Adrenal gland (tissue), 12 donors: ENCODE data around the gene LCE2D. TPM values are rescaled to one million over a fixed set of nuclear protein-coding genes. Genes with fewer than 3 reads are reported as not detected.
"Not testable (repeated sequence)": the region's sequence is repeated elsewhere in the genome, so short reads cannot be mapped to it uniquely, and the experiment has no call there.

ENCODE experiments used
- DNase-seq, 7 donors: peaks; one replicate each; pipeline ENCODE4 v3.0.0-alpha.2; 2019 to 2020
- H3K27ac ChIP-seq, 5 donors: fragments of 200-600 bp; sonication (generic) in 4 of 5; 1 replicate in 3 of 5; 2 replicates in 2 of 5; pipeline versions ENCODE4 v1.5.1 to v1.8.0; 2016 to 2020; ENCODE audit warnings: mild to moderate bottlenecking in 1 of 5
- H3K27me3 ChIP-seq: fragments of 200-600 bp; 2 replicates; pipeline ENCODE4 v1.8.0; 2021
- H3K36me3 ChIP-seq, 2 donors: fragments of 200-600 bp; replicated peaks in 1 of 2; 1 replicate in 1 of 2; 2 replicates in 1 of 2; pipeline versions ENCODE4 v1.5.1 to v1.8.0; 2018 to 2022
- H3K4me1 ChIP-seq, 2 donors: fragments of 200-600 bp; replicated peaks in 1 of 2; 1 replicate in 1 of 2; 2 replicates in 1 of 2; pipeline versions ENCODE4 v1.5.1 to v1.8.0; 2018 to 2021
- H3K4me3 ChIP-seq, 4 donors: fragments of 200-600 bp; sonication (generic) in 3 of 4; one replicate each; pipeline ENCODE4 v1.5.1; 2016 to 2018
- H3K9me3 ChIP-seq, 3 donors: fragments of 200-600 bp; sonication (generic) in 1 of 3; replicated peaks in 1 of 3; 1 replicate in 2 of 3; 2 replicates in 1 of 3; pipeline versions ENCODE4 v1.5.1 to v1.8.0; 2016 to 2021
- CTCF ChIP-seq, 6 experiments: fragments of 450-650 bp in 4 of 6; fragments of 200-600 bp in 2 of 6; sonication (generic) in 1 of 6; IDR thresholded peaks; 1 replicate in 5 of 6; 2 replicates in 1 of 6; pipeline versions ENCODE4 v1.5.1 to v1.8.0; 2016 to 2021; ENCODE audit warnings: antibody characterized with exemption in 6 of 6, mild to moderate bottlenecking in 2 of 6, moderate library complexity in 1 of 6
- POLR2A ChIP-seq, 2 donors: fragments of 450-650 bp; IDR thresholded peaks; one replicate each; pipeline ENCODE4 v1.6.1; 2017; ENCODE audit warnings: antibody characterized with exemption in 2 of 2, mild to moderate bottlenecking in 2 of 2, moderate library complexity in 1 of 2
- WGBS, 4 donors: extraction: QIAGEN DNeasy Blood & Tissue Kit in 2 of 4; methylation state at CpG; one replicate each; pipeline versions ENCODE4 v1.1.5 to v1.1.7; 2013 to 2017; 5-methylcytosine and 5-hydroxymethylcytosine counted together
- intact Hi-C, 2 donors: fragments of 100-400 bp; cut with DNase I; formaldehyde crosslinking; loops; one replicate each; pipeline versions ENCODE4 v1.14.1 to v1.15.0; 2022 to 2023
- polyA plus RNA-seq, 3 donors: library from polyadenylated mRNA; stranded (reverse); fragments of 200-250 nt in 2 of 3; fragments of 350-450 nt in 1 of 3; fragmentation: Illumina TruSeq in 1 of 3; extraction: RNeasy Lipid Tissue Mini Kit (QIAGEN cat#74804) in 1 of 3; gene quantifications; one replicate each; pipeline ENCODE4 v1.2.3, GENCODE V29; 2013 to 2014
- total RNA-seq, 9 donors: library from RNA; depleted of rRNA in 4 of 9; stranded (reverse); fragments of >200 nt in 4 of 9; fragments of 120-200 nt in 1 of 9; fragmentation: NEBNext Ultra II Directional in 1 of 9; extraction: Animal tissue kit (Norgen Biotek cat#: 25700) in 1 of 9; gene quantifications; one replicate each; pipeline versions ENCODE4 v1.1.0 to v1.2.4, GENCODE V29; 2013 to 2023
- donor health status: healthy with polysubstance abuse.
- donor health status: Bipolar disorder and iron deficiency.
- donor health status: DM: yes; HTN: yes; CAD: no.
- donor health status: DM: no; HTN: no; CAD: no.
- donor health status: DM: no; HTN: no; CAD: no.
- donor health status: DM: yes; HTN: yes; CAD: no.

Gene LCE2D
- total and polyA plus RNA-seq, 12 donors, result not detected

- TF ChIP-seq CTCF (IDR thresholded peaks at IDR 0.05) (no peak), POLR2A (IDR thresholded peaks at IDR 0.05) (no peak)
- no peaks in the 10 kb centered on the region for H3K36me3 ChIP-seq
- intact Hi-C loops, result no loop called here
- no peaks in the 10 kb centered on the region for H3K27me3 ChIP-seq
- WGBS, 4 donors, result 70 to 79% (median 76%) methylated on average over 6 of the region's 6 CpGs
- no peak overlapping the region for H3K4me3 ChIP-seq
- no peaks in the 10 kb centered on the region for H3K9me3 ChIP-seq
- H3K4me1 ChIP-seq, result no peaks in the 10 kb centered on the region
- H3K27ac ChIP-seq, result no peak overlapping the region
- DNase-seq, result no peak
Observed at GRCh38 chr1:152679459-152679858, 16.3 kb downstream of the LCE2D start.

GRCh38 chr1:152681616-152682015, 18.4 kb downstream of the LCE2D start:
- Histone ChIP-seq H3K4me1 (no peaks in the 10 kb centered on the region), H3K9me3 (no peaks in the 10 kb centered on the region), H3K36me3 (no peaks in the 10 kb centered on the region), H3K27me3 (peaks cover 6% of the 10 kb centered on the region), H3K27ac (no peak overlapping the region), H3K4me3 (no peak overlapping the region)
- no peak for TF ChIP-seq CTCF (IDR thresholded peaks at IDR 0.05)
- TF ChIP-seq POLR2A (IDR thresholded peaks at IDR 0.05), result no peak
- no peak for DNase-seq
- 54 to 72% (median 66%) methylated on average over 2 of the region's 2 CpGs for WGBS, 4 donors
- intact Hi-C loops, result no loop called here

- Histone ChIP-seq H3K36me3 (no peaks in the 10 kb centered on the region), H3K27ac (no peak overlapping the region), H3K27me3 (peaks cover 6% of the 10 kb centered on the region), H3K4me3 (no peak overlapping the region), H3K9me3 (no peaks in the 10 kb centered on the region), H3K4me1 (no peaks in the 10 kb centered on the region)
- intact Hi-C loops, result no loop called here
- no peak for DNase-seq
- TF ChIP-seq CTCF (IDR thresholded peaks at IDR 0.05) (no peak), POLR2A (IDR thresholded peaks at IDR 0.05) (no peak)
Observed at GRCh38 chr1:152683846-152684245, 20.7 kb downstream of the LCE2D start.

GRCh38 chr1:152685823-152686222, 22.6 kb downstream of the LCE2D start, which contains the start of gene LCE2B:
TSS of gene LCE2B (plus strand) at chr1:152686123. CDS start at chr1:152686844, 721 bp downstream.
- H3K27me3 ChIP-seq, H3K36me3 ChIP-seq, H3K27ac ChIP-seq, H3K9me3 ChIP-seq, intact Hi-C loops, DNase-seq, H3K4me3 ChIP-seq, H3K4me1 ChIP-seq: not testable (repeated sequence)
- WGBS, 4 donors, result 41 to 81% (median 56%) methylated on average over 2 to 4 of the region's 4 CpGs

GRCh38 chr1:152697701-152698600, 34.8 kb downstream of the LCE2D start, which contains the start of gene LCE2A:
TSS of gene LCE2A (plus strand) at chr1:152698345. CDS start at chr1:152698902, 557 bp downstream.
- H3K4me1 ChIP-seq, result no peaks in the 10 kb centered on the region
- no peaks in the 10 kb centered on the region for H3K36me3 ChIP-seq
- 36 to 53% (median 47%) methylated on average over 3 to 4 of the region's 4 CpGs for WGBS, 4 donors
- intact Hi-C loops, result no loop called here
- no peak within 1 kb of the TSS for H3K27ac ChIP-seq
- TF ChIP-seq POLR2A (IDR thresholded peaks at IDR 0.05) (no peak), CTCF (IDR thresholded peaks at IDR 0.05) (no peak)
- no peak within 1 kb of the TSS for H3K4me3 ChIP-seq
- no peaks in the 10 kb centered on the region for H3K27me3 ChIP-seq
- no peaks in the 10 kb centered on the region for H3K9me3 ChIP-seq
- DNase-seq, result no peak
